Jurkat, Clone E6-1 (cell line): ENCODE measurements around the gene SLC25A12.

Source experiments
- DNase-seq: peaks from one replicate; pipeline ENCODE4 v3.0.0-alpha.2; 2011; ENCODE audit warnings: low read depth, low spot score
- H3K4me3 ChIP-seq: 2 replicates; pipeline ENCODE4 v1.5.1; 2011; ENCODE audit warnings: mild to moderate bottlenecking, low read length, control low read depth, moderate library complexity

SLC25A12 gene

GRCh38 chr2:171754254-171754939 lies 139.6 kb downstream of the SLC25A12 start:
- DNase-seq = no peak
- no peak overlapping the region for H3K4me3 ChIP-seq

GRCh38 chr2:171747371-171747770 lies 146.7 kb downstream of the SLC25A12 start:
- no peak overlapping the region for H3K4me3 ChIP-seq
- no peak for DNase-seq

GRCh38 chr2:171745806-171746205 lies 148.2 kb downstream of the SLC25A12 start:
- no peak overlapping the region for H3K4me3 ChIP-seq
- DNase-seq = peak; percentile 68

GRCh38 chr2:171745141-171745540 lies 148.9 kb downstream of the SLC25A12 start:
- no peak for DNase-seq

GRCh38 chr2:171742760-171743159 lies 151.3 kb downstream of the SLC25A12 start:
- H3K4me3 ChIP-seq = no peak overlapping the region
- DNase-seq = no peak

More at GRCh38 chr2:171745141-171745540, 148.9 kb downstream of the SLC25A12 start:
- H3K4me3 ChIP-seq = no peak overlapping the region

- H3K4me3 ChIP-seq = no peak overlapping the region
- peak; percentile 28 for DNase-seq
Observed at GRCh38 chr2:171741189-171741588, 152.9 kb downstream of the SLC25A12 start.

- no peak for DNase-seq
- H3K4me3 ChIP-seq = no peak overlapping the region
Observed at GRCh38 chr2:171735991-171736710, 157.9 kb downstream of the SLC25A12 start.
